ENCODE results near the gene ZBP1.

- TF ChIP-seq ESRRG (CRISPR knock-in tag; IDR thresholded peaks at IDR 0.05) (no peak), ZNF70 (CRISPR knock-in tag; IDR thresholded peaks at IDR 0.05) (no peak), ZFP30 (CRISPR knock-in tag; IDR thresholded peaks at IDR 0.05) (no peak), ZC3H10 (CRISPR knock-in tag; IDR thresholded peaks at IDR 0.05) (no peak), OSR1 (CRISPR knock-in tag; IDR thresholded peaks at IDR 0.05) (no peak), ISL1 (CRISPR knock-in tag; IDR thresholded peaks at IDR 0.05) (no peak), ARNTL (CRISPR knock-in tag; IDR thresholded peaks at IDR 0.05; ENCODE audit: borderline replicate concordance, low read depth) (no peak), PPARA (CRISPR knock-in tag; IDR thresholded peaks at IDR 0.05; ENCODE audit: borderline replicate concordance) (no peak), BACH2 (CRISPR knock-in tag; IDR thresholded peaks at IDR 0.05; ENCODE audit: borderline replicate concordance) (no peak), ZFP3 (CRISPR knock-in tag; IDR thresholded peaks at IDR 0.05) (no peak), GLIS3 (CRISPR knock-in tag; IDR thresholded peaks at IDR 0.05) (no peak), TCF4 (CRISPR knock-in tag; IDR thresholded peaks at IDR 0.05; ENCODE audit: borderline replicate concordance) (no peak), ZNF8 (CRISPR knock-in tag; IDR thresholded peaks at IDR 0.05) (no peak), POU6F1 (CRISPR knock-in tag; IDR thresholded peaks at IDR 0.05; ENCODE audit: borderline replicate concordance, low read depth) (no peak)
Observed at GRCh38 chr20:57625181-57625958, 5.1 kb upstream of the ZBP1 start.

Measured in SK-N-SH treated with all-trans-retinoic acid at 6 μM for 48 hours (cell line).